GM12891 (cell line): ENCODE data around the gene PGBD5.

Experiments used
- POLR2A ChIP-seq: IDR thresholded peaks from 2 replicates; pipeline ENCODE4 v1.6.1; 2011; ENCODE audit warnings: low read depth, low read length, control low read depth
- POLR2AphosphoS5 ChIP-seq: IDR thresholded peaks from 2 replicates; pipeline ENCODE4 v1.6.1; 2011; ENCODE audit warnings: low read depth, low read length, control low read depth
- TAF1 ChIP-seq: IDR thresholded peaks from 2 replicates; pipeline ENCODE4 v1.6.1; 2011; ENCODE audit warnings: low read depth, low read length, control low read depth

GRCh38 chr1:230463760-230464159, 37.6 kb upstream of the PGBD5 start:
- no peak for TF ChIP-seq POLR2A
- no peak for TF ChIP-seq POLR2AphosphoS5
- no peak for TF ChIP-seq TAF1
